HL-60 (cell line): ENCODE data around the gene PALLD.

ENCODE experiments used
- POLR2AphosphoS5 ChIP-seq: IDR thresholded peaks from 2 replicates; pipeline ENCODE4 v1.6.1; 2012; ENCODE audit warnings: low read depth
- TF ChIP-seq, protein P1 (sequence below): IDR thresholded peaks from one replicate; pipeline ENCODE4 v1.5.1; 2011; ENCODE audit warnings: low read length, control low read depth, inconsistent platforms; ENCODE audit not compliant: insufficient read depth
- TF ChIP-seq, protein P2 (sequence below): IDR thresholded peaks from 2 replicates; pipeline ENCODE4 v1.6.1; 2012; ENCODE audit warnings: low read depth; ENCODE audit not compliant: insufficient replicate concordance

DNA sequence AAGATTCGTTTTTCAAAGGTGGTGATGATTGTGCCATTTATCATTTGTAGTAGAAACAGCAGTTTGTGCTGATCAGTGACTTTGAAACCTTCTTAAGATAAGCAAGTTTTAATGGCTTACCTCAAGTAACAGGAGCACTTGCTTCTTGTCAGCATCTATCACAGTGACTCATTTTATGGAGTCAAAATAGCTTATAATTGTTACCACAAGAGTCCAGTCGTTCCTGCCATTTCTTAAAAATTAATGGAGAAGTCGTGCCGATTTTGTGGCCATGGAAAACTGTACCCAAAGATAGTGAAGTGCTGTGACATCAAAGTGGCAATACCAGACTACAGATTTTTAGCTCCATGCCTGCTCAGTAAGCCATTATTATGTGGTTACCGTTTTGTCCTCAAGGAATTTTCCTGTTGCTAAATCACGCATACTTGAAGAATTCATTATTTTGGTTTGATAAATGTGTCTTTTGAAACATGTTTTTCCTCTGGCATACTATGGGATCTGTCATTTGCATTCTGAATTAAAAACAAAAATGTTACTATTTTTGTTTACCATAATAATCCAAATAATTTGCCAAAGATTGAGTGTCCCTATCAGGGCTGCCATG is 383.3 kb downstream of the PALLD start:
- TF ChIP-seq POLR2AphosphoS5 = no peak
- TF ChIP-seq, protein P1, sequence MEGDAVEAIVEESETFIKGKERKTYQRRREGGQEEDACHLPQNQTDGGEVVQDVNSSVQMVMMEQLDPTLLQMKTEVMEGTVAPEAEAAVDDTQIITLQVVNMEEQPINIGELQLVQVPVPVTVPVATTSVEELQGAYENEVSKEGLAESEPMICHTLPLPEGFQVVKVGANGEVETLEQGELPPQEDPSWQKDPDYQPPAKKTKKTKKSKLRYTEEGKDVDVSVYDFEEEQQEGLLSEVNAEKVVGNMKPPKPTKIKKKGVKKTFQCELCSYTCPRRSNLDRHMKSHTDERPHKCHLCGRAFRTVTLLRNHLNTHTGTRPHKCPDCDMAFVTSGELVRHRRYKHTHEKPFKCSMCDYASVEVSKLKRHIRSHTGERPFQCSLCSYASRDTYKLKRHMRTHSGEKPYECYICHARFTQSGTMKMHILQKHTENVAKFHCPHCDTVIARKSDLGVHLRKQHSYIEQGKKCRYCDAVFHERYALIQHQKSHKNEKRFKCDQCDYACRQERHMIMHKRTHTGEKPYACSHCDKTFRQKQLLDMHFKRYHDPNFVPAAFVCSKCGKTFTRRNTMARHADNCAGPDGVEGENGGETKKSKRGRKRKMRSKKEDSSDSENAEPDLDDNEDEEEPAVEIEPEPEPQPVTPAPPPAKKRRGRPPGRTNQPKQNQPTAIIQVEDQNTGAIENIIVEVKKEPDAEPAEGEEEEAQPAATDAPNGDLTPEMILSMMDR = no peak
- TF ChIP-seq, protein P2, sequence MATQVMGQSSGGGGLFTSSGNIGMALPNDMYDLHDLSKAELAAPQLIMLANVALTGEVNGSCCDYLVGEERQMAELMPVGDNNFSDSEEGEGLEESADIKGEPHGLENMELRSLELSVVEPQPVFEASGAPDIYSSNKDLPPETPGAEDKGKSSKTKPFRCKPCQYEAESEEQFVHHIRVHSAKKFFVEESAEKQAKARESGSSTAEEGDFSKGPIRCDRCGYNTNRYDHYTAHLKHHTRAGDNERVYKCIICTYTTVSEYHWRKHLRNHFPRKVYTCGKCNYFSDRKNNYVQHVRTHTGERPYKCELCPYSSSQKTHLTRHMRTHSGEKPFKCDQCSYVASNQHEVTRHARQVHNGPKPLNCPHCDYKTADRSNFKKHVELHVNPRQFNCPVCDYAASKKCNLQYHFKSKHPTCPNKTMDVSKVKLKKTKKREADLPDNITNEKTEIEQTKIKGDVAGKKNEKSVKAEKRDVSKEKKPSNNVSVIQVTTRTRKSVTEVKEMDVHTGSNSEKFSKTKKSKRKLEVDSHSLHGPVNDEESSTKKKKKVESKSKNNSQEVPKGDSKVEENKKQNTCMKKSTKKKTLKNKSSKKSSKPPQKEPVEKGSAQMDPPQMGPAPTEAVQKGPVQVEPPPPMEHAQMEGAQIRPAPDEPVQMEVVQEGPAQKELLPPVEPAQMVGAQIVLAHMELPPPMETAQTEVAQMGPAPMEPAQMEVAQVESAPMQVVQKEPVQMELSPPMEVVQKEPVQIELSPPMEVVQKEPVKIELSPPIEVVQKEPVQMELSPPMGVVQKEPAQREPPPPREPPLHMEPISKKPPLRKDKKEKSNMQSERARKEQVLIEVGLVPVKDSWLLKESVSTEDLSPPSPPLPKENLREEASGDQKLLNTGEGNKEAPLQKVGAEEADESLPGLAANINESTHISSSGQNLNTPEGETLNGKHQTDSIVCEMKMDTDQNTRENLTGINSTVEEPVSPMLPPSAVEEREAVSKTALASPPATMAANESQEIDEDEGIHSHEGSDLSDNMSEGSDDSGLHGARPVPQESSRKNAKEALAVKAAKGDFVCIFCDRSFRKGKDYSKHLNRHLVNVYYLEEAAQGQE = no peak
